Panc1 (cell line): Measurements from ENCODE around the gene SH3BP5L. TPM values are rescaled to one million over a fixed set of nuclear protein-coding genes. Genes with fewer than 3 reads are reported as not detected.

Experiments used
- ATAC-seq: fragments of 200-7000 bp; cut with Tn5 transposase; 2 replicates; pipeline ENCODE4 v1.9.1; 2020; ENCODE audit warnings: mild to moderate bottlenecking, moderate library complexity
- BruUV-seq: library from RNA; stranded (reverse); fragments of 400-500 nt; replicated peaks from 2 replicates; lab custom pipeline; 2021; lab: Mats Ljungman, UMichigan
- CTCF ChIA-PET: fragments of 300-600 bp; sonication (Branson Sonifier 250); formaldehyde crosslinking; loops from one replicate; lab custom pipeline; 2022; ENCODE audit warnings: antibody characterized with exemption; lab: Charles Lee
- POLR2A ChIA-PET: fragments of 300-600 bp; sonication (Branson Sonifier 250); formaldehyde crosslinking; loops from one replicate; lab custom pipeline; 2022; ENCODE audit warnings: antibody characterized with exemption; lab: Charles Lee
- DNase-seq: peaks from one replicate; pipeline ENCODE4 v3.0.0-alpha.2; 2010; ENCODE audit warnings: low read depth, low spot score
- H3K27ac ChIP-seq: 2 replicates; pipeline ENCODE4 v1.5.1; 2011; ENCODE audit warnings: mild to moderate bottlenecking, low read length, inconsistent platforms
- H3K27me3 ChIP-seq: fragments of 200-500 bp; sonication (Bioruptor generic); 2 replicates; pipeline ENCODE4 v1.6.0; 2014; ENCODE audit warnings: low read length, inconsistent platforms; ENCODE audit not compliant: control insufficient read depth, insufficient read depth
- H3K36me3 ChIP-seq: fragments of 200-500 bp; sonication (Bioruptor generic); 2 replicates; pipeline ENCODE4 v1.5.1; 2014; ENCODE audit warnings: inconsistent platforms, mild to moderate bottlenecking, low read length, moderate library complexity; ENCODE audit not compliant: control insufficient read depth, insufficient read depth
- H3K4me1 ChIP-seq: 2 replicates; pipeline ENCODE4 v1.5.1; 2011; ENCODE audit warnings: inconsistent platforms, mild to moderate bottlenecking, low read length, moderate library complexity; ENCODE audit not compliant: control insufficient read depth, insufficient read depth
- H3K4me3 ChIP-seq, 2 experiments: 2 replicates each; pipeline ENCODE4 v1.5.1; 2011 to 2012; ENCODE audit warnings: low read depth in 2 of 2, low read length in 2 of 2, mild to moderate bottlenecking in 2 of 2, inconsistent platforms in 1 of 2, moderate library complexity in 1 of 2
- H3K9me3 ChIP-seq: fragments of 200-500 bp; sonication (Bioruptor generic); 2 replicates; pipeline ENCODE4 v1.5.1; 2014; ENCODE audit warnings: low read depth, mild to moderate bottlenecking, inconsistent platforms, low read length, moderate library complexity; ENCODE audit not compliant: control insufficient read depth, insufficient read depth
- POLR2AphosphoS5 ChIP-seq: IDR thresholded peaks from 2 replicates; pipeline ENCODE4 v1.6.1; 2012; ENCODE audit warnings: mild to moderate bottlenecking, low read depth, low read length, moderate library complexity
- SIN3A ChIP-seq: IDR thresholded peaks from 2 replicates; pipeline ENCODE4 v1.6.1; 2012; ENCODE audit warnings: low read depth, mild to moderate bottlenecking, low read length, moderate library complexity, borderline replicate concordance; ENCODE audit not compliant: insufficient read depth
- TCF7L2 ChIP-seq: IDR thresholded peaks from 2 replicates; pipeline ENCODE4 v1.6.1; 2011; ENCODE audit warnings: mild to moderate bottlenecking, low read depth, low read length, inconsistent platforms
- in situ Hi-C: cut with HindIII; loops from 2 replicates; pipeline ENCODE4 v1.10.0; 2016; ENCODE audit warnings: low sequenced_read_pairs, low pct_unique_long_range_greater_than_20kb
- intact Hi-C: fragments of 100-400 bp; cut with micrococcal nuclease; formaldehyde crosslinking; loops from one replicate; pipeline ENCODE4 v1.10.0; 2022; ENCODE audit not compliant: unreplicated experiment
- total RNA-seq: library from RNA; stranded (reverse); gene quantifications from one replicate; pipeline ENCODE4 v1.2.1, GENCODE V29; 2021; ENCODE audit not compliant: unreplicated experiment
- TF ChIP-seq, protein P1 (sequence below): fragments of 450-650 bp; IDR thresholded peaks from 2 replicates; pipeline ENCODE4 v1.5.1; 2017; ENCODE audit warnings: mild to moderate bottlenecking
- TF ChIP-seq, protein P2 (sequence below), 2 experiments: IDR thresholded peaks; 2 replicates each; pipeline ENCODE4 v1.6.1; 2011 to 2012; ENCODE audit warnings: low read depth in 2 of 2, control low read depth in 1 of 2, low read length in 1 of 2, mild to moderate bottlenecking in 1 of 2, moderate library complexity in 1 of 2; ENCODE audit not compliant: insufficient read depth in 1 of 2

Gene SH3BP5L
- total RNA-seq, 1 experiment from 2014 or later = 23.9 TPM

DNA sequence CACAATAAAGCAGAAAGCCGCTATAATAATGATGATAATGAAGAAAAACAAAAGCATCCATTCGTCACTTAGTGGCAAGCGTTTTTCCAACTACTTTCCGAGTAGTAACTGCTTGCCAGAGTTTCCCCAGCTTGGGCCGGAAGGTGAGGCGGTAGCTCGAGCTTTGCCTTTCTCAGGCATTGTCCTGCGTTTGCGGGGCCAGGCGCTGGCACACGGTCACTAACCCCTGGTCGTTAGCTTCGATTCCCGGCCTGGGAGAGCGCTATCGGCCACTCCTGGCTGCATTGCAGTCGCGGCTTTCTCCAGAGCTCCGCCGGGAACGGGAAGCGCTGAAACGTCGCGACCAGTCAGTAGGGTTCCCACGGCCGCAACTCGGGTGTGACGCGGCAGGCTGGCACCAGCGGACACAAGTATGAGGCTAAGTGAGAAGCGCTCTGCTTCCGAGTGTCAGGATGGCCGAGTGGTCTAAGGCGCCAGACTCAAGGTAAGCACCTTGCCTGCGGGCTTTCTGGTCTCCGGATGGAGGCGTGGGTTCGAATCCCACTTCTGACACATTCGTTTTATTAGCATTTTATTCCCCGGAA lies 47.8 kb upstream of the SH3BP5L start:
- Histone ChIP-seq H3K36me3 (no peaks in the 10 kb centered on the region), H3K4me3 (peak overlapping the region; percentile 88 to 98), H3K27ac (peak overlapping the region; percentile 96), H3K27me3 (peaks cover 3% of the 10 kb centered on the region; the same call in 1 of the 2 replicates), H3K9me3 (no peaks in the 10 kb centered on the region), H3K4me1 (peaks cover 8% of the 10 kb centered on the region)
- in situ Hi-C loops = no loop called here
- ChIA-PET POLR2A (interaction anchor here (0.6 to 1.2 kb wide), 3 partner anchors 9 to 14 kb away, joined by 3 to 6 read pairs (median 3); partner anchors contain the start of gene ZNF692), CTCF (interaction anchor here (1.2 kb wide), 1 partner anchor 48 kb away, joined by 4 read pairs; the partner anchor contains the start of gene SH3BP5L)
- TF ChIP-seq SIN3A (peak; percentile 75; the same call in 1 of the 2 replicates), POLR2AphosphoS5 (no peak; the same call in 1 of the 2 replicates), TCF7L2 (no peak)
- TF ChIP-seq, protein P1, sequence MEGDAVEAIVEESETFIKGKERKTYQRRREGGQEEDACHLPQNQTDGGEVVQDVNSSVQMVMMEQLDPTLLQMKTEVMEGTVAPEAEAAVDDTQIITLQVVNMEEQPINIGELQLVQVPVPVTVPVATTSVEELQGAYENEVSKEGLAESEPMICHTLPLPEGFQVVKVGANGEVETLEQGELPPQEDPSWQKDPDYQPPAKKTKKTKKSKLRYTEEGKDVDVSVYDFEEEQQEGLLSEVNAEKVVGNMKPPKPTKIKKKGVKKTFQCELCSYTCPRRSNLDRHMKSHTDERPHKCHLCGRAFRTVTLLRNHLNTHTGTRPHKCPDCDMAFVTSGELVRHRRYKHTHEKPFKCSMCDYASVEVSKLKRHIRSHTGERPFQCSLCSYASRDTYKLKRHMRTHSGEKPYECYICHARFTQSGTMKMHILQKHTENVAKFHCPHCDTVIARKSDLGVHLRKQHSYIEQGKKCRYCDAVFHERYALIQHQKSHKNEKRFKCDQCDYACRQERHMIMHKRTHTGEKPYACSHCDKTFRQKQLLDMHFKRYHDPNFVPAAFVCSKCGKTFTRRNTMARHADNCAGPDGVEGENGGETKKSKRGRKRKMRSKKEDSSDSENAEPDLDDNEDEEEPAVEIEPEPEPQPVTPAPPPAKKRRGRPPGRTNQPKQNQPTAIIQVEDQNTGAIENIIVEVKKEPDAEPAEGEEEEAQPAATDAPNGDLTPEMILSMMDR = no peak
- TF ChIP-seq, protein P2, sequence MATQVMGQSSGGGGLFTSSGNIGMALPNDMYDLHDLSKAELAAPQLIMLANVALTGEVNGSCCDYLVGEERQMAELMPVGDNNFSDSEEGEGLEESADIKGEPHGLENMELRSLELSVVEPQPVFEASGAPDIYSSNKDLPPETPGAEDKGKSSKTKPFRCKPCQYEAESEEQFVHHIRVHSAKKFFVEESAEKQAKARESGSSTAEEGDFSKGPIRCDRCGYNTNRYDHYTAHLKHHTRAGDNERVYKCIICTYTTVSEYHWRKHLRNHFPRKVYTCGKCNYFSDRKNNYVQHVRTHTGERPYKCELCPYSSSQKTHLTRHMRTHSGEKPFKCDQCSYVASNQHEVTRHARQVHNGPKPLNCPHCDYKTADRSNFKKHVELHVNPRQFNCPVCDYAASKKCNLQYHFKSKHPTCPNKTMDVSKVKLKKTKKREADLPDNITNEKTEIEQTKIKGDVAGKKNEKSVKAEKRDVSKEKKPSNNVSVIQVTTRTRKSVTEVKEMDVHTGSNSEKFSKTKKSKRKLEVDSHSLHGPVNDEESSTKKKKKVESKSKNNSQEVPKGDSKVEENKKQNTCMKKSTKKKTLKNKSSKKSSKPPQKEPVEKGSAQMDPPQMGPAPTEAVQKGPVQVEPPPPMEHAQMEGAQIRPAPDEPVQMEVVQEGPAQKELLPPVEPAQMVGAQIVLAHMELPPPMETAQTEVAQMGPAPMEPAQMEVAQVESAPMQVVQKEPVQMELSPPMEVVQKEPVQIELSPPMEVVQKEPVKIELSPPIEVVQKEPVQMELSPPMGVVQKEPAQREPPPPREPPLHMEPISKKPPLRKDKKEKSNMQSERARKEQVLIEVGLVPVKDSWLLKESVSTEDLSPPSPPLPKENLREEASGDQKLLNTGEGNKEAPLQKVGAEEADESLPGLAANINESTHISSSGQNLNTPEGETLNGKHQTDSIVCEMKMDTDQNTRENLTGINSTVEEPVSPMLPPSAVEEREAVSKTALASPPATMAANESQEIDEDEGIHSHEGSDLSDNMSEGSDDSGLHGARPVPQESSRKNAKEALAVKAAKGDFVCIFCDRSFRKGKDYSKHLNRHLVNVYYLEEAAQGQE (IDR thresholded peaks at IDR 0.05; ENCODE audit: insufficient read depth in 1 of 2, low read depth in 2 of 2, low read length in 1 of 2) = 0 out of 4 replicates have a peak, but pooled peaks of 1 of the 2 experiments have one; percentile 28
- peak; percentile 92 for ATAC-seq
- DNase-seq = peak; percentile 96
- intact Hi-C loops = loop anchor here (2.0 kb wide), 1 partner anchor 33 kb away; the partner anchor contains the start of gene PGBD2
- BruUV-seq = no TSS peak

DNA sequence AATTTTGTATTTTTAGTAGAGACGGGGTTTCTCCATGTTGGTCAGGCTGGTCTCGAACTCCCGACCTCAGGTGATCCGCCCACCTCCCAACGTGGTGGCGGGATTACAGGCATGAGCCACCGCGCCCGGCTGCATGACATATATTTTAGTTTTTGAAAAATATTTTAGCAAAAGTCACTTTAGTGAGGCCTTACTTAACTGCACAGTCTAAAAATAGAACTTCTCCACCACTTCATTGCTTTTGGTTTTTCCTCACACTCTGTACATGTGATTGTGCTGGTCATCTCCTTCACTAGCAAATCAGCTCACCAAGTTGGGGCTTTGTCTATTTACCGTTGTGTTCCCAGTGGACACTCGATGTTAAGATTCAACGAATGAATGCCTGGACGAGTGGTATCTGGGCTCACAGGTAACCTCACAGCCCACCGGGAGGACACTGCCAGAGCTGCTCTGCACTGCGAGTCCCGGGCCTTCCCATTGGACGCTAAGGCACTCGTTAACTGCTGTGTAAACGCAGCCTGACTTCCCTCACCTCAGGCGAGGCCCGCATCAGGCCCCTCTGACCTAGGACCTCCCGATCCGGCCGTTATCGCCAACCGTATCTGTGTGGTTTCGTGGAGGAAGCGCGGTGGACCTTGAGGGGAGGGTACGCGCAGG lies 47.2 kb upstream of the SH3BP5L start:
- ATAC-seq = peak; percentile 88

More for the DNA sequence above, 47.2 kb upstream of the SH3BP5L start:
- H3K27me3 ChIP-seq = peaks cover 3% of the 10 kb centered on the region; the same call in 1 of the 2 replicates
- H3K27ac ChIP-seq = peak overlapping the region; percentile 96
- H3K9me3 ChIP-seq = no peaks in the 10 kb centered on the region
- BruUV-seq = no TSS peak
- no peaks in the 10 kb centered on the region for H3K36me3 ChIP-seq
- peak overlapping the region; percentile 88 to 98 for H3K4me3 ChIP-seq
- ChIA-PET CTCF (interaction anchor here (0.6 to 1.2 kb wide), 2 partner anchors 15 to 47 kb away, joined by 3 to 4 read pairs; partner anchors contain the start of gene SH3BP5L), POLR2A (interaction anchor here (0.6 to 0.8 kb wide), 2 partner anchors 14 to 20 kb away, joined by 3 to 6 read pairs; partner anchors contain the start of gene ZNF692)
- peak; percentile 75 for DNase-seq
- H3K4me1 ChIP-seq = peaks cover 8% of the 10 kb centered on the region
- intact Hi-C loops = loop anchor here (2.0 kb wide), 1 partner anchor 34 kb away; the partner anchor contains the start of gene PGBD2
- no peak for TF ChIP-seq SIN3A
- TF ChIP-seq, protein P1 = no peak
- TF ChIP-seq, protein P2 (IDR thresholded peaks at IDR 0.05; ENCODE audit: insufficient read depth in 1 of 2, low read depth in 2 of 2, low read length in 1 of 2) = 0 out of 4 replicates have a peak, but pooled peaks of 1 of the 2 experiments have one; percentile 9
- in situ Hi-C loops = no loop called here
